Stimulated activated CD8-positive, alpha-beta memory T cell treated with anti-CD3 and anti-CD28 coated beads, Interleukin-2, amount 100 ng/mL, for 1 hour (primary cell): ENCODE data around the gene LRBA.
A peak's percentile ranks its signal among the peaks of the same experiment; 100 is the strongest.

Experiments
- DNase-seq, 2 donors: peaks; one replicate each; pipeline ENCODE4 v3.0.0-alpha.2; 2020; ENCODE audit warnings: low read depth in 2 of 2

Gene LRBA

GRCh38 chr4:150875367-150875766 lies 139.7 kb downstream of the LRBA start:
- DNase-seq: no peak

GRCh38 chr4:150874338-150875226 lies 140.5 kb downstream of the LRBA start:
- DNase-seq: no peak

- DNase-seq: peak in 1 of 2 donors; percentile 9
These were observed 147.9 kb downstream of the LRBA start for GRCh38 chr4:150867148-150867547.

- no peak for DNase-seq
These were observed 151.6 kb downstream of the LRBA start for GRCh38 chr4:150863456-150863855.

GRCh38 chr4:150862829-150863228 lies 152.3 kb downstream of the LRBA start:
- DNase-seq: no peak

- DNase-seq: no peak
These were observed 155.6 kb downstream of the LRBA start for GRCh38 chr4:150859453-150859852.

GRCh38 chr4:150855981-150856510 lies 159.0 kb downstream of the LRBA start:
- no peak for DNase-seq

GRCh38 chr4:150854600-150854999 lies 160.5 kb downstream of the LRBA start:
- no peak for DNase-seq

- no peak for DNase-seq
These were observed 161.2 kb downstream of the LRBA start for GRCh38 chr4:150853882-150854281.

- DNase-seq: no peak
These were observed 162.9 kb downstream of the LRBA start for GRCh38 chr4:150852216-150852615.

- DNase-seq: no peak
These were observed 166.1 kb downstream of the LRBA start for GRCh38 chr4:150849016-150849415.

- DNase-seq: peak; percentile 3 to 8
These were observed 186.9 kb downstream of the LRBA start for GRCh38 chr4:150828159-150828558.

- no peak for DNase-seq
These were observed 187.9 kb downstream of the LRBA start for GRCh38 chr4:150827226-150827625.

- no peak for DNase-seq
These were observed 188.8 kb downstream of the LRBA start for GRCh38 chr4:150826306-150826705.

- DNase-seq: no peak
These were observed 192.7 kb downstream of the LRBA start for GRCh38 chr4:150822407-150822806.

- no peak for DNase-seq
These were observed 193.4 kb downstream of the LRBA start for GRCh38 chr4:150821641-150822040.

- no peak for DNase-seq
These were observed 194.7 kb downstream of the LRBA start for GRCh38 chr4:150820409-150820808.

- no peak for DNase-seq
These were observed 196.4 kb downstream of the LRBA start for GRCh38 chr4:150818661-150819060.

GRCh38 chr4:150817804-150818528 lies 197.1 kb downstream of the LRBA start:
- no peak for DNase-seq

GRCh38 chr4:150817017-150817416 lies 198.1 kb downstream of the LRBA start:
- DNase-seq: no peak

GRCh38 chr4:150816491-150816890 lies 198.6 kb downstream of the LRBA start:
- DNase-seq: no peak

GRCh38 chr4:150814873-150815272 lies 200.2 kb downstream of the LRBA start:
- DNase-seq: no peak
